Vagina (tissue), 2 donors: ENCODE measurements around the gene CD200R1.

Source experiments
- CTCF ChIP-seq, 3 experiments: fragments of 450-650 bp in 2 of 3; fragments of 200-600 bp in 1 of 3; sonication (generic) in 1 of 3; IDR thresholded peaks; one replicate each; pipeline ENCODE4 v1.5.1; 2017 to 2019; ENCODE audit warnings: antibody characterized with exemption in 3 of 3, mild to moderate bottlenecking in 2 of 3, moderate library complexity in 2 of 3
- POLR2A ChIP-seq, 2 donors: fragments of 450-650 bp; IDR thresholded peaks; one replicate each; pipeline ENCODE4 v1.6.1; 2017; ENCODE audit warnings: antibody characterized with exemption in 2 of 2, mild to moderate bottlenecking in 2 of 2, moderate library complexity in 2 of 2

DNA sequence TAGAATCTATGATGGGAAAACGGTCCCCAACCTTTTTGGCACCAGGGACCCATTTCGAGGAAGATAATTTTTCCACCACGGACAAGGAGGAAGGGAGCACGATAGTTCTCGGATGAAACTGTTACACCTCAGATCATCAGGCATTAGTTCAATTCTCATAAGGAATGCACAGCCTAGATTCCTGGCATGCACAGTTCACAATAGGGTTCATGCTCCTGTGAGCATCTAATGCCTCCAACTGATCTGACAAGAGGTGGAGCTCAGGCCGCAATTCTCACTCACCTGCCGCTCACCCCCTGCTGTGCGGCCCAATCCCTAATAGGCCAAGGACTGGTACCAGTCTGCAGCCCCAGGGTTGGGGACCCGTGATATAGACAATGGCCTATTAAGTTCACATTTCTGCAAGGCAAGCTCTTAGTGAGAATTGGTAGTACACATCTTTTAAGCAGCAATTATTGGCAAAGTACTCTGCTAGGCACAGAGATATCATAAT, 26.5 kb downstream of the CD200R1 start:
- TF ChIP-seq POLR2A (IDR thresholded peaks at IDR 0.05) (no peak), CTCF (IDR thresholded peaks at IDR 0.05) (no peak)
